K562 (cell line): ENCODE results near the gene TLCD5. TPM values are rescaled to one million over a fixed set of nuclear protein-coding genes. Genes with fewer than 3 reads are reported as not detected.

ENCODE experiments used
- ATAC-seq: fragments of 200-7000 bp; cut with Tn5 transposase; 3 replicates; pipeline ENCODE4 v1.9.1; 2020; ENCODE audit warnings: moderate library complexity
- BruUV-seq: library from RNA; stranded (reverse); fragments of 400-500 nt; replicated peaks from 2 replicates; lab custom pipeline; 2021; lab: Mats Ljungman, UMichigan
- CTCF ChIA-PET: fragments of 300-600 bp; formaldehyde crosslinking; extraction: SDS; loops from one replicate; lab custom pipeline; 2021; ENCODE audit warnings: low intra/inter-chr PET ratio; lab: Yijun Ruan, JAX
- POLR2A ChIA-PET: fragments of 300-600, 350-650 bp; sonication (Branson Sonifier 250); formaldehyde crosslinking; extraction: SDS; loops from one replicate; lab custom pipeline; 2021; ENCODE audit warnings: antibody characterized with exemption, inconsistent platforms; lab: Yijun Ruan, JAX
- DNase-seq, 4 experiments: peaks; one replicate each; pipeline versions ENCODE4 v3.0.0 to v3.0.0-alpha.2; 2011 to 2018; ENCODE audit warnings: low spot score in 3 of 4, mixed read lengths in 3 of 4; ENCODE audit errors: extremely low read depth in 1 of 4
- FAIRE-seq: peaks from 2 replicates; lab custom pipeline; 2011; peaks lifted over from hg19 to GRCh38; lab: Jason Lieb, UNC
- H2AFZ ChIP-seq: 2 replicates; pipeline ENCODE4 v1.6.0; 2011; ENCODE audit warnings: low read depth, low read length, control low read depth, inconsistent platforms
- H3K27ac ChIP-seq: fragments of 200-600 bp; 3 replicates; pipeline ENCODE4 v1.8.0; 2011; ENCODE audit warnings: low read depth, mild to moderate bottlenecking, control low read depth, inconsistent platforms, low read length, moderate library complexity, mixed read lengths; ENCODE audit errors: extremely low read depth
- H3K27me3 ChIP-seq, 2 experiments: fragments of 300-600 bp in 1 of 2; 2 replicates in 1 of 2; 3 replicates in 1 of 2; pipeline versions ENCODE4 v1.6.0 to v1.8.0; 2011; ENCODE audit warnings: inconsistent platforms in 2 of 2, low read length in 2 of 2, mild to moderate bottlenecking in 1 of 2, mixed read lengths in 1 of 2, moderate library complexity in 1 of 2; ENCODE audit not compliant: control insufficient read depth in 2 of 2, insufficient read depth in 2 of 2
- H3K36me3 ChIP-seq: fragments of 300-600 bp; 3 replicates; pipeline ENCODE4 v1.8.0; 2011; ENCODE audit warnings: mild to moderate bottlenecking, low read length, inconsistent platforms; ENCODE audit not compliant: control insufficient read depth, insufficient read depth
- H3K4me1 ChIP-seq, 2 experiments: fragments of 200-600 bp in 1 of 2; replicated peaks in 1 of 2; 2 replicates in 1 of 2; 3 replicates in 1 of 2; pipeline versions ENCODE4 v1.5.1 to v1.8.0; 2011; ENCODE audit warnings: inconsistent platforms in 2 of 2, low read length in 2 of 2, mild to moderate bottlenecking in 1 of 2, mixed read lengths in 1 of 2, moderate library complexity in 1 of 2; ENCODE audit not compliant: control insufficient read depth in 2 of 2, insufficient read depth in 2 of 2
- H3K4me2 ChIP-seq: 2 replicates; pipeline ENCODE4 v1.6.1; 2011; ENCODE audit warnings: low read length, control low read depth, inconsistent platforms, mixed read lengths; ENCODE audit not compliant: insufficient read depth
- H3K4me3 ChIP-seq: fragments of 200-600 bp; sonication (generic), shearing (Covaris generic); 2 replicates; pipeline ENCODE4 v1.5.1; 2016; ENCODE audit warnings: control low read depth, inconsistent platforms
- H3K79me2 ChIP-seq: fragments of 200-600 bp; 3 replicates; pipeline ENCODE4 v1.8.0; 2011; ENCODE audit warnings: low read length, inconsistent platforms; ENCODE audit not compliant: control insufficient read depth, insufficient read depth
- H3K9ac ChIP-seq, 2 experiments: 2 replicates each; pipeline versions ENCODE4 v1.6.0 to v1.6.1; 2011; ENCODE audit warnings: low read depth in 2 of 2, low read length in 2 of 2, control low read depth in 1 of 2, inconsistent platforms in 1 of 2, mild to moderate bottlenecking in 1 of 2, mixed read lengths in 1 of 2; ENCODE audit not compliant: insufficient read depth in 1 of 2
- H3K9me1 ChIP-seq: one replicate; pipeline ENCODE4 v1.6.0; 2011; ENCODE audit warnings: inconsistent platforms, mild to moderate bottlenecking, low read length, moderate library complexity; ENCODE audit not compliant: control insufficient read depth, insufficient read depth
- H3K9me3 ChIP-seq: replicated peaks from 2 replicates; pipeline ENCODE4 v1.5.1; 2011; ENCODE audit warnings: low read depth, low read length, inconsistent platforms; ENCODE audit not compliant: control insufficient read depth, insufficient read depth
- H4K20me1 ChIP-seq: replicated peaks from 2 replicates; pipeline ENCODE4 v1.6.1; 2011; ENCODE audit warnings: low read length, inconsistent platforms, mixed read lengths; ENCODE audit not compliant: control insufficient read depth, insufficient read depth
- FOXA1 ChIP-seq: fragments of 450-650 bp; IDR thresholded peaks from 2 replicates; pipeline ENCODE4 v1.6.1; 2016; ENCODE audit warnings: mild to moderate bottlenecking, borderline replicate concordance
- ILK ChIP-seq: fragments of 450-650 bp; IDR thresholded peaks from 2 replicates; pipeline ENCODE4 v1.6.1; 2016; ENCODE audit warnings: missing genetic modification characterization, low read depth, mild to moderate bottlenecking, missing compliant biosample characterization, moderate library complexity, borderline replicate concordance
- KLF6 ChIP-seq: fragments of 250-450 bp; sonication (Bioruptor Pico); IDR thresholded peaks from 2 replicates; pipeline ENCODE4 v1.4.0; 2020; ENCODE audit warnings: mild to moderate bottlenecking, moderate library complexity, borderline replicate concordance
- PHF20 ChIP-seq: fragments of 450-650 bp; IDR thresholded peaks from 2 replicates; pipeline ENCODE4 v1.6.1; 2018; ENCODE audit not compliant: partially characterized antibody
- PHTF2 ChIP-seq: fragments of 250-450 bp; sonication (Bioruptor Pico); IDR thresholded peaks from 2 replicates; pipeline ENCODE4 v1.5.0; 2021; ENCODE audit warnings: mild to moderate bottlenecking
- RBM34 ChIP-seq: fragments of 200-400 bp; formaldehyde crosslinking; IDR thresholded peaks from 2 replicates; pipeline ENCODE4 v1.6.1; 2018; ENCODE audit warnings: low read length, borderline replicate concordance; ENCODE audit not compliant: insufficient read depth
- RNF2 ChIP-seq: sonication (generic); IDR thresholded peaks from 2 replicates; pipeline ENCODE4 v1.6.1; 2016
- ZNF146 ChIP-seq: IDR thresholded peaks from one replicate; pipeline ENCODE4 v1.6.1; 2018; ENCODE audit warnings: missing compliant biosample characterization; ENCODE audit not compliant: unreplicated experiment
- ZNF224 ChIP-seq: sonication (generic); formaldehyde crosslinking; IDR thresholded peaks from 2 replicates; pipeline ENCODE4 v1.8.0; 2022; ENCODE audit warnings: mild to moderate bottlenecking, missing genetic modification reagents
- WGBS: fragments of 100-300 bp; shearing (Covaris generic); methylation state at CpG from one replicate; pipeline ENCODE4 v1.1.6; 2016; ENCODE audit warnings: low coverage, mixed read lengths; ENCODE audit not compliant: insufficient coverage; ENCODE audit errors: missing lambda C conversion rate; 5-methylcytosine and 5-hydroxymethylcytosine counted together
- in situ Hi-C: fragments of 300-500 bp; cut with MboI; formaldehyde crosslinking; loops from 4 replicates; pipeline ENCODE4 v1.15.0; 2018; ENCODE audit warnings: inconsistent platforms, mixed read lengths
- intact Hi-C: fragments of 100-400 bp; cut with micrococcal nuclease; formaldehyde crosslinking; loops from 2 replicates; pipeline ENCODE4 v1.14.2; 2022
- polyA plus RNA-seq, 8 experiments: library from polyadenylated mRNA; depleted of rRNA in 4 of 8; stranded (reverse) in 5 of 8; unstranded in 3 of 8; fragments of >200 nt; fragmentation: Nextera tagmentation in 2 of 8; fragmentation: Illumina TruSeq in 1 of 8; extraction: Ambion mirVana in 2 of 8; extraction: Trizol in 1 of 8; gene quantifications; 2 replicates each; pipeline versions ENCODE4 v1.2.1 to v1.2.3, GENCODE V29; 2011 to 2014; ENCODE audit warnings: inconsistent platforms in 1 of 8, missing spikeins in 1 of 8
- total RNA-seq, 7 experiments: library from RNA; depleted of rRNA in 6 of 7; stranded (reverse); fragments of >200 nt in 6 of 7; fragmentation: Illumina TruSeq in 2 of 7; extraction: Trizol in 2 of 7; gene quantifications; 2 replicates each; pipeline versions ENCODE4 v1.2.1 to v1.2.3, GENCODE V29; 2011 to 2021; ENCODE audit warnings: low replicate concordance in 1 of 7
- TF ChIP-seq, protein P1 (sequence below), 2 experiments: fragments of 450-650 bp in 1 of 2; sonication (generic) in 1 of 2; formaldehyde crosslinking; conservative IDR thresholded peaks; 2 replicates each; pipeline versions ENCODE4 v1.4.0 to v1.8.1; 2020 to 2022; ENCODE audit warnings: mild to moderate bottlenecking in 1 of 2, missing genetic modification reagents in 1 of 2
- TF ChIP-seq, protein P2 (sequence below): fragments of 450-650 bp; IDR thresholded peaks from 2 replicates; pipeline ENCODE4 v1.7.1; 2018; ENCODE audit warnings: mild to moderate bottlenecking, low read depth; ENCODE audit not compliant: partially characterized antibody
- TF ChIP-seq, protein P3 (sequence below): fragments of 250-450 bp; sonication (Bioruptor Pico); IDR thresholded peaks from 2 replicates; pipeline ENCODE4 v1.9.0; 2021; ENCODE audit warnings: mild to moderate bottlenecking, inconsistent platforms
- TF ChIP-seq, protein P4 (sequence below), 2 experiments: fragments of 450-650 bp in 1 of 2; sonication (generic) in 1 of 2; formaldehyde crosslinking in 1 of 2; IDR thresholded peaks in 1 of 2; conservative IDR thresholded peaks in 1 of 2; 2 replicates each; pipeline versions ENCODE4 v1.6.1 to v1.8.1; 2016 to 2023; ENCODE audit warnings: mild to moderate bottlenecking in 2 of 2, moderate library complexity in 2 of 2, inconsistent platforms in 1 of 2, missing genetic modification reagents in 1 of 2
- TF ChIP-seq, protein P5 (sequence below): fragments of 250-450 bp; sonication (Bioruptor Pico); IDR thresholded peaks from 2 replicates; pipeline ENCODE4 v1.4.0; 2020; ENCODE audit warnings: mild to moderate bottlenecking, moderate library complexity

TLCD5 gene
- total and polyA plus RNA-seq, 9 of the 15 experiments (the other 6 are each of a cell fraction or from before 2014, with no cell fraction given), result 0.94 to 5.1 (median 1.6) TPM

DNA sequence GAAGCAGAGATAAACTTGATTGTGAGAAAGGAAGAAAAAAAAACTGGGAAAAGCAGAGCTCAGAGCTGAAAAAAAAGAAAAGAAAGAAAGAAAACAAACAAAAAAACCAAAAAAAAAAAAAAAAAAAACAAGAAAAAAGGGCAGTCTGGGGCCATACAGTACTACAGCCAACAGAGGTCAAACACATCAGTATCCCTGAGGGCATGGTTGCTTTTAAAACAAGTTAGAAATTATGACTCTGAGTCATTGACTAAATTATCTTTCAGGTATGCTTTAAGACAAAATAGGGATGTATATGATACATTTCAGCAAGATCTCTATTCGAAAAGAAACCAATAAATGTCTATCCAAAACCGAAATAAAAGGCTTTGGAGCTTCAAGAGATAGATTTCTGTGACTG is 37.1 kb upstream of the TLCD5 start:
- BruUV-seq, result no TSS peak
- no peak overlapping the region for H3K27ac ChIP-seq
- POLR2A ChIA-PET, result no interaction called here
- H2AFZ ChIP-seq, result no peak overlapping the region
- H3K4me1 ChIP-seq, result no peaks in the 10 kb centered on the region
- H3K9me1 ChIP-seq, result no peaks in the 10 kb centered on the region
- no peaks in the 10 kb centered on the region for H3K79me2 ChIP-seq
- ATAC-seq (no peak), FAIRE-seq (no peak), DNase-seq (no peak)
- peaks cover 2 to 6% of the 10 kb centered on the region in 2 experiments; a peak in 3 of 5 replicates for H3K27me3 ChIP-seq
- no peak overlapping the region for H3K4me3 ChIP-seq
- WGBS, result 11% methylated on average over 2 of the region's 2 CpGs
- no peak overlapping the region for H3K9ac ChIP-seq
- no peak overlapping the region for H3K4me2 ChIP-seq
- no peaks in the 10 kb centered on the region for H3K36me3 ChIP-seq
- intact Hi-C loops (no loop called here), in situ Hi-C loops (no loop called here)
- no peaks in the 10 kb centered on the region for H3K9me3 ChIP-seq
- 0 out of 2 replicates have a peak, but pooled peaks cover 4% of the 10 kb centered on the region for H4K20me1 ChIP-seq
- CTCF ChIA-PET, result no interaction called here
- TF ChIP-seq KLF6 (CRISPR knock-in tag) (no peak), ZNF224 (no peak), FOXA1 (no peak), ILK (tag) (no peak), RBM34 (no peak), PHF20 (no peak), ZNF146 (no peak), RNF2 (no peak), PHTF2 (CRISPR knock-in tag) (no peak)
- TF ChIP-seq, protein P1, sequence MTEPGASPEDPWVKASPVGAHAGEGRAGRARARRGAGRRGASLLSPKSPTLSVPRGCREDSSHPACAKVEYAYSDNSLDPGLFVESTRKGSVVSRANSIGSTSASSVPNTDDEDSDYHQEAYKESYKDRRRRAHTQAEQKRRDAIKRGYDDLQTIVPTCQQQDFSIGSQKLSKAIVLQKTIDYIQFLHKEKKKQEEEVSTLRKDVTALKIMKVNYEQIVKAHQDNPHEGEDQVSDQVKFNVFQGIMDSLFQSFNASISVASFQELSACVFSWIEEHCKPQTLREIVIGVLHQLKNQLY (CRISPR knock-in tag; conservative IDR thresholded peaks at IDR 0.05), result no peak
- TF ChIP-seq, protein P2, sequence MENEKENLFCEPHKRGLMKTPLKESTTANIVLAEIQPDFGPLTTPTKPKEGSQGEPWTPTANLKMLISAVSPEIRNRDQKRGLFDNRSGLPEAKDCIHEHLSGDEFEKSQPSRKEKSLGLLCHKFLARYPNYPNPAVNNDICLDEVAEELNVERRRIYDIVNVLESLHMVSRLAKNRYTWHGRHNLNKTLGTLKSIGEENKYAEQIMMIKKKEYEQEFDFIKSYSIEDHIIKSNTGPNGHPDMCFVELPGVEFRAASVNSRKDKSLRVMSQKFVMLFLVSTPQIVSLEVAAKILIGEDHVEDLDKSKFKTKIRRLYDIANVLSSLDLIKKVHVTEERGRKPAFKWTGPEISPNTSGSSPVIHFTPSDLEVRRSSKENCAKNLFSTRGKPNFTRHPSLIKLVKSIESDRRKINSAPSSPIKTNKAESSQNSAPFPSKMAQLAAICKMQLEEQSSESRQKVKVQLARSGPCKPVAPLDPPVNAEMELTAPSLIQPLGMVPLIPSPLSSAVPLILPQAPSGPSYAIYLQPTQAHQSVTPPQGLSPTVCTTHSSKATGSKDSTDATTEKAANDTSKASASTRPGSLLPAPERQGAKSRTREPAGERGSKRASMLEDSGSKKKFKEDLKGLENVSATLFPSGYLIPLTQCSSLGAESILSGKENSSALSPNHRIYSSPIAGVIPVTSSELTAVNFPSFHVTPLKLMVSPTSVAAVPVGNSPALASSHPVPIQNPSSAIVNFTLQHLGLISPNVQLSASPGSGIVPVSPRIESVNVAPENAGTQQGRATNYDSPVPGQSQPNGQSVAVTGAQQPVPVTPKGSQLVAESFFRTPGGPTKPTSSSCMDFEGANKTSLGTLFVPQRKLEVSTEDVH, result no peak
- TF ChIP-seq, protein P3, sequence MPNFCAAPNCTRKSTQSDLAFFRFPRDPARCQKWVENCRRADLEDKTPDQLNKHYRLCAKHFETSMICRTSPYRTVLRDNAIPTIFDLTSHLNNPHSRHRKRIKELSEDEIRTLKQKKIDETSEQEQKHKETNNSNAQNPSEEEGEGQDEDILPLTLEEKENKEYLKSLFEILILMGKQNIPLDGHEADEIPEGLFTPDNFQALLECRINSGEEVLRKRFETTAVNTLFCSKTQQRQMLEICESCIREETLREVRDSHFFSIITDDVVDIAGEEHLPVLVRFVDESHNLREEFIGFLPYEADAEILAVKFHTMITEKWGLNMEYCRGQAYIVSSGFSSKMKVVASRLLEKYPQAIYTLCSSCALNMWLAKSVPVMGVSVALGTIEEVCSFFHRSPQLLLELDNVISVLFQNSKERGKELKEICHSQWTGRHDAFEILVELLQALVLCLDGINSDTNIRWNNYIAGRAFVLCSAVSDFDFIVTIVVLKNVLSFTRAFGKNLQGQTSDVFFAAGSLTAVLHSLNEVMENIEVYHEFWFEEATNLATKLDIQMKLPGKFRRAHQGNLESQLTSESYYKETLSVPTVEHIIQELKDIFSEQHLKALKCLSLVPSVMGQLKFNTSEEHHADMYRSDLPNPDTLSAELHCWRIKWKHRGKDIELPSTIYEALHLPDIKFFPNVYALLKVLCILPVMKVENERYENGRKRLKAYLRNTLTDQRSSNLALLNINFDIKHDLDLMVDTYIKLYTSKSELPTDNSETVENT, result no peak
- TF ChIP-seq, protein P4, sequence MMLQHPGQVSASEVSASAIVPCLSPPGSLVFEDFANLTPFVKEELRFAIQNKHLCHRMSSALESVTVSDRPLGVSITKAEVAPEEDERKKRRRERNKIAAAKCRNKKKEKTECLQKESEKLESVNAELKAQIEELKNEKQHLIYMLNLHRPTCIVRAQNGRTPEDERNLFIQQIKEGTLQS (IDR thresholded peaks at IDR 0.05), result no peak
- TF ChIP-seq, protein P4 (CRISPR knock-in tag; conservative IDR thresholded peaks at IDR 0.05), result no peak
- TF ChIP-seq, protein P5, sequence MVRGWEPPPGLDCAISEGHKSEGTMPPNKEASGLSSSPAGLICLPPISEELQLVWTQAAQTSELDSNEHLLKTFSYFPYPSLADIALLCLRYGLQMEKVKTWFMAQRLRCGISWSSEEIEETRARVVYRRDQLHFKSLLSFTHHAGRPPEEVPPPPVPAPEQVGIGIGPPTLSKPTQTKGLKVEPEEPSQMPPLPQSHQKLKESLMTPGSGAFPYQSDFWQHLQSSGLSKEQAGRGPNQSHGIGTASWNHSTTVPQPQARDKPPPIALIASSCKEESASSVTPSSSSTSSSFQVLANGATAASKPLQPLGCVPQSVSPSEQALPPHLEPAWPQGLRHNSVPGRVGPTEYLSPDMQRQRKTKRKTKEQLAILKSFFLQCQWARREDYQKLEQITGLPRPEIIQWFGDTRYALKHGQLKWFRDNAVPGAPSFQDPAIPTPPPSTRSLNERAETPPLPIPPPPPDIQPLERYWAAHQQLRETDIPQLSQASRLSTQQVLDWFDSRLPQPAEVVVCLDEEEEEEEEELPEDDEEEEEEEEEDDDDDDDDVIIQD (CRISPR knock-in tag), result no peak
